KMS-11 (cell line): Measurements from ENCODE around the gene C2orf76.

Experiments used
- H2AFZ ChIP-seq: fragments of 200-600 bp; sonication (generic); 2 replicates; pipeline ENCODE4 v1.6.1; 2016; ENCODE audit warnings: antibody characterized with exemption, mixed run types, low read depth
- H3K27ac ChIP-seq: fragments of 200-600 bp; sonication (generic); 2 replicates; pipeline ENCODE4 v1.6.1; 2016; ENCODE audit warnings: mild to moderate bottlenecking, mixed run types
- H3K27me3 ChIP-seq: fragments of 200-600 bp; sonication (generic); 2 replicates; pipeline ENCODE4 v1.6.1; 2017; ENCODE audit warnings: mild to moderate bottlenecking, low read depth, mixed run types, moderate library complexity; ENCODE audit not compliant: insufficient read depth
- H3K36me3 ChIP-seq: fragments of 200-600 bp; sonication (generic); 2 replicates; pipeline ENCODE4 v1.6.1; 2017; ENCODE audit warnings: mild to moderate bottlenecking, mixed run types; ENCODE audit not compliant: insufficient read depth
- H3K4me1 ChIP-seq: fragments of 200-600 bp; sonication (generic); 2 replicates; pipeline ENCODE4 v1.6.1; 2016; ENCODE audit warnings: mild to moderate bottlenecking, low read depth, mixed run types; ENCODE audit not compliant: poor library complexity, severe bottlenecking
- H3K4me2 ChIP-seq: fragments of 200-600 bp; sonication (generic); 2 replicates; pipeline ENCODE4 v1.7.0; 2016; ENCODE audit warnings: mild to moderate bottlenecking, mixed run types
- H3K4me3 ChIP-seq: fragments of 200-600 bp; sonication (generic); IDR thresholded peaks from 2 replicates; pipeline ENCODE4 v1.6.1; 2017; ENCODE audit warnings: low read depth, low read length, mixed read lengths; ENCODE audit not compliant: insufficient read depth
- H3K79me2 ChIP-seq: fragments of 200-600 bp; sonication (generic); 2 replicates; pipeline ENCODE4 v1.6.1; 2016; ENCODE audit warnings: low read depth, mixed run types; ENCODE audit not compliant: insufficient read depth
- H3K9ac ChIP-seq: fragments of 200-600 bp; sonication (generic); 2 replicates; pipeline ENCODE4 v1.6.1; 2016; ENCODE audit warnings: mild to moderate bottlenecking, mixed run types
- H4K20me1 ChIP-seq: fragments of 200-600 bp; sonication (generic); 2 replicates; pipeline ENCODE4 v1.6.1; 2016; ENCODE audit warnings: mild to moderate bottlenecking, mixed run types; ENCODE audit not compliant: insufficient read depth
- TF ChIP-seq, protein P1 (sequence below): fragments of 200-600 bp; sonication (generic); conservative IDR thresholded peaks from 2 replicates; pipeline ENCODE4 v1.6.1; 2017; ENCODE audit warnings: low read depth, mild to moderate bottlenecking, antibody characterized with exemption, low read length, moderate library complexity, mixed read lengths

Gene C2orf76

GRCh38 chr2:119259296-119259860 is 107.3 kb downstream of the C2orf76 start:
- Histone ChIP-seq H3K4me3 (no peak overlapping the region), H2AFZ (no peak overlapping the region), H3K27ac (no peak overlapping the region), H3K9ac (no peak overlapping the region), H3K4me2 (no peak overlapping the region), H3K79me2 (no peaks in the 10 kb centered on the region), H3K27me3 (no peaks in the 10 kb centered on the region), H4K20me1 (no peaks in the 10 kb centered on the region), H3K4me1 (no peaks in the 10 kb centered on the region), H3K36me3 (no peaks in the 10 kb centered on the region)
- TF ChIP-seq, protein P1, sequence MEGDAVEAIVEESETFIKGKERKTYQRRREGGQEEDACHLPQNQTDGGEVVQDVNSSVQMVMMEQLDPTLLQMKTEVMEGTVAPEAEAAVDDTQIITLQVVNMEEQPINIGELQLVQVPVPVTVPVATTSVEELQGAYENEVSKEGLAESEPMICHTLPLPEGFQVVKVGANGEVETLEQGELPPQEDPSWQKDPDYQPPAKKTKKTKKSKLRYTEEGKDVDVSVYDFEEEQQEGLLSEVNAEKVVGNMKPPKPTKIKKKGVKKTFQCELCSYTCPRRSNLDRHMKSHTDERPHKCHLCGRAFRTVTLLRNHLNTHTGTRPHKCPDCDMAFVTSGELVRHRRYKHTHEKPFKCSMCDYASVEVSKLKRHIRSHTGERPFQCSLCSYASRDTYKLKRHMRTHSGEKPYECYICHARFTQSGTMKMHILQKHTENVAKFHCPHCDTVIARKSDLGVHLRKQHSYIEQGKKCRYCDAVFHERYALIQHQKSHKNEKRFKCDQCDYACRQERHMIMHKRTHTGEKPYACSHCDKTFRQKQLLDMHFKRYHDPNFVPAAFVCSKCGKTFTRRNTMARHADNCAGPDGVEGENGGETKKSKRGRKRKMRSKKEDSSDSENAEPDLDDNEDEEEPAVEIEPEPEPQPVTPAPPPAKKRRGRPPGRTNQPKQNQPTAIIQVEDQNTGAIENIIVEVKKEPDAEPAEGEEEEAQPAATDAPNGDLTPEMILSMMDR, result no peak

DNA sequence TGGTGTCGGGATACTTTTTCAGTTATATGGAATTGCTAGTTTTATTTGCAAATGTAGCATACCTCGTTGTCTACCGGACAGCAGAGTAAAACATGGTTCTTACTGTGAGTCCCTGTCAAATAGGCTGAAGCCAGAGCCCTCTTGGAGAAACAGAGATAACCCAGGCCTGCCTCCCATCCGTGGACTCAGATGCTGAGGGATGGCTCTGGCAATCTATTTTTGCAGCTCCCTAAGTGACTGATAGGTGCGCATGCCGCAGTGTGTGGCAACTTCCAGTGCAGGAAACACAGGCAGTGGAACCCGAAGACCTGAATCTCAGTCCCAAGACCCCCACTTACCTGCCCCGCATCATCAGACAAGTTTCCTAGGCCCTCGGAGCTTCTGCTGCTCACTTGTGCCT is 109.4 kb downstream of the C2orf76 start:
- Histone ChIP-seq H3K36me3 (no peaks in the 10 kb centered on the region), H3K79me2 (no peaks in the 10 kb centered on the region), H4K20me1 (no peaks in the 10 kb centered on the region), H3K27ac (no peak overlapping the region), H3K9ac (no peak overlapping the region), H2AFZ (no peak overlapping the region), H3K4me3 (no peak overlapping the region), H3K4me2 (no peak overlapping the region), H3K27me3 (no peaks in the 10 kb centered on the region), H3K4me1 (no peaks in the 10 kb centered on the region)
- TF ChIP-seq, protein P1, result no peak

- Histone ChIP-seq H3K36me3 (no peaks in the 10 kb centered on the region), H3K27ac (no peak overlapping the region), H4K20me1 (no peaks in the 10 kb centered on the region), H3K9ac (no peak overlapping the region), H2AFZ (no peak overlapping the region), H3K4me1 (no peaks in the 10 kb centered on the region), H3K4me2 (no peak overlapping the region), H3K27me3 (no peaks in the 10 kb centered on the region), H3K79me2 (no peaks in the 10 kb centered on the region), H3K4me3 (no peak overlapping the region)
- TF ChIP-seq, protein P1, result no peak
These were observed 110.1 kb downstream of the C2orf76 start for GRCh38 chr2:119256582-119256921.

GRCh38 chr2:119255760-119256581 is 110.7 kb downstream of the C2orf76 start:
- TF ChIP-seq, protein P1, result no peak
- no peak overlapping the region for H3K9ac ChIP-seq
- H3K4me1 ChIP-seq, result no peaks in the 10 kb centered on the region
- H3K27ac ChIP-seq, result no peak overlapping the region
- H2AFZ ChIP-seq, result no peak overlapping the region
- H3K27me3 ChIP-seq, result no peaks in the 10 kb centered on the region
- H4K20me1 ChIP-seq, result no peaks in the 10 kb centered on the region
- no peak overlapping the region for H3K4me3 ChIP-seq
- H3K79me2 ChIP-seq, result no peaks in the 10 kb centered on the region
- H3K36me3 ChIP-seq, result no peaks in the 10 kb centered on the region
- H3K4me2 ChIP-seq, result no peak overlapping the region
